Measurements from ENCODE around the gene AVPR2. TPM values are rescaled to one million over a fixed set of nuclear protein-coding genes. Genes with fewer than 3 reads are reported as not detected.

AVPR2 gene
- total RNA-seq, 1 donor from 2014 or later = not detected

- H3K4me1 Mint-ChIP-seq = peaks cover 10% of the 10 kb centered on the region
- no peak for DNase-seq (ENCODE audit: low spot score in 2 of 2, unreplicated experiment in 2 of 2)
- H3K9me3 Mint-ChIP-seq = peaks cover 3% of the 10 kb centered on the region
- TF ChIP-seq CTCF (IDR thresholded peaks at IDR 0.05; ENCODE audit: unreplicated experiment) = no peak
- no peak overlapping the region for H3K4me3 Mint-ChIP-seq
- peaks cover 8% of the 10 kb centered on the region for H3K36me3 Mint-ChIP-seq
- H3K27ac Mint-ChIP-seq = no peak overlapping the region
- no peaks in the 10 kb centered on the region for H3K27me3 Mint-ChIP-seq (ENCODE audit: low read depth)
Observed at GRCh38 chrX:153932220-153932915, 27.9 kb downstream of the AVPR2 start.

- peak overlapping the region; percentile 86 for H3K4me3 Mint-ChIP-seq
- H3K4me1 Mint-ChIP-seq = peaks cover 5% of the 10 kb centered on the region
- H3K27ac Mint-ChIP-seq = peak overlapping the region; percentile 64
- H3K36me3 Mint-ChIP-seq = peaks cover 8% of the 10 kb centered on the region
- peaks cover 3% of the 10 kb centered on the region for H3K9me3 Mint-ChIP-seq
- no peak for TF ChIP-seq CTCF (IDR thresholded peaks at IDR 0.05; ENCODE audit: unreplicated experiment)
- DNase-seq (ENCODE audit: low spot score in 2 of 2, unreplicated experiment in 2 of 2) = no peak
- H3K27me3 Mint-ChIP-seq (ENCODE audit: low read depth) = no peaks in the 10 kb centered on the region
Observed at GRCh38 chrX:153933748-153934147, 29.3 kb downstream of the AVPR2 start.

GRCh38 chrX:153934148-153934761 is 29.8 kb downstream of the AVPR2 start:
- Mint-ChIP-seq H3K4me1 (peaks cover 5% of the 10 kb centered on the region), H3K27me3 (ENCODE audit: low read depth) (no peaks in the 10 kb centered on the region), H3K4me3 (peak overlapping the region; percentile 86), H3K27ac (peak overlapping the region; percentile 64), H3K9me3 (peaks cover 3% of the 10 kb centered on the region), H3K36me3 (peaks cover 7% of the 10 kb centered on the region)
- no peak for DNase-seq (ENCODE audit: low spot score in 2 of 2, unreplicated experiment in 2 of 2)
- no peak for TF ChIP-seq CTCF (IDR thresholded peaks at IDR 0.05; ENCODE audit: unreplicated experiment)

GRCh38 chrX:153934762-153935325 is 30.4 kb downstream of the AVPR2 start, which contains the start of gene NAA10:
TSS of gene NAA10 (minus strand) at chrX:153935037. CDS start at chrX:153934904, 133 bp downstream.
- H3K36me3 Mint-ChIP-seq = peaks cover 7% of the 10 kb centered on the region
- peak in 1 of 2 experiments; percentile 59 for DNase-seq (ENCODE audit: low spot score in 2 of 2, unreplicated experiment in 2 of 2)
- TF ChIP-seq CTCF (IDR thresholded peaks at IDR 0.05; ENCODE audit: unreplicated experiment) = no peak
- peaks cover 3% of the 10 kb centered on the region for H3K9me3 Mint-ChIP-seq
- H3K27ac Mint-ChIP-seq = peak within 1 kb of the TSS; percentile 64
- H3K4me3 Mint-ChIP-seq = peak within 1 kb of the TSS; percentile 86
- peaks cover 5% of the 10 kb centered on the region for H3K4me1 Mint-ChIP-seq
- no peaks in the 10 kb centered on the region for H3K27me3 Mint-ChIP-seq (ENCODE audit: low read depth)

GRCh38 chrX:153935326-153935851 is 30.9 kb downstream of the AVPR2 start:
- H3K27me3 Mint-ChIP-seq (ENCODE audit: low read depth) = no peaks in the 10 kb centered on the region
- H3K27ac Mint-ChIP-seq = no peak overlapping the region
- peaks cover 5% of the 10 kb centered on the region for H3K4me1 Mint-ChIP-seq
- TF ChIP-seq CTCF (IDR thresholded peaks at IDR 0.05; ENCODE audit: unreplicated experiment) = no peak
- peaks cover 3% of the 10 kb centered on the region for H3K9me3 Mint-ChIP-seq
- H3K4me3 Mint-ChIP-seq = peak overlapping the region; percentile 61
- H3K36me3 Mint-ChIP-seq = peaks cover 7% of the 10 kb centered on the region
- DNase-seq (ENCODE audit: low spot score in 2 of 2, unreplicated experiment in 2 of 2) = no peak
